Uterus (tissue), 2 donors: ENCODE measurements around the gene LYRM9.

Experiments used
- POLR2A ChIP-seq, 2 donors: fragments of 450-650 bp; IDR thresholded peaks; one replicate each; pipeline ENCODE4 v1.6.1; 2016; ENCODE audit warnings: antibody characterized with exemption in 2 of 2, mild to moderate bottlenecking in 1 of 2, moderate library complexity in 1 of 2
- TF ChIP-seq, protein P1 (sequence below), 4 experiments: fragments of 200-600 bp in 2 of 4; fragments of 450-650 bp in 2 of 4; sonication (generic) in 2 of 4; IDR thresholded peaks; one replicate each; pipeline ENCODE4 v1.5.1; 2016 to 2019; ENCODE audit warnings: antibody characterized with exemption in 4 of 4, mild to moderate bottlenecking in 2 of 4, moderate library complexity in 1 of 4

DNA sequence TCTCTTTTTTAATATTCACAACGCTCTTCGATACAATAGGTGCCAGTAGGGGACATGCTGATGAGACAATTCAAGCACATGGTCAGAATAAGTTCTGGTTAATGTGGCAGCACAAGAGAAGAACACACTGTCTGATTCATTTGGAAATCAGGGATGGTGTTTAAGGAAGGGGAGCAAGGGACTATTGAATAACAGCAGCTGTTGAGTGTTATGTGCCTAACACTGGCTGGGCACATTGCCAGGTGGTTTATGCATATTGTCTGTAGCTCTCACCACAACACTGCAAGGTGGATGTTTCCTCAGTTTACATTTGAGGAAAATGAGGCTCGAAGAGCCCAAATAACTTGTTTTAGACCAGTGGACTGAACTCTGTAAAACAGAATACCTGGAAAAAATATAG lies 44.2 kb downstream of the LYRM9 start:
- TF ChIP-seq, protein P1, sequence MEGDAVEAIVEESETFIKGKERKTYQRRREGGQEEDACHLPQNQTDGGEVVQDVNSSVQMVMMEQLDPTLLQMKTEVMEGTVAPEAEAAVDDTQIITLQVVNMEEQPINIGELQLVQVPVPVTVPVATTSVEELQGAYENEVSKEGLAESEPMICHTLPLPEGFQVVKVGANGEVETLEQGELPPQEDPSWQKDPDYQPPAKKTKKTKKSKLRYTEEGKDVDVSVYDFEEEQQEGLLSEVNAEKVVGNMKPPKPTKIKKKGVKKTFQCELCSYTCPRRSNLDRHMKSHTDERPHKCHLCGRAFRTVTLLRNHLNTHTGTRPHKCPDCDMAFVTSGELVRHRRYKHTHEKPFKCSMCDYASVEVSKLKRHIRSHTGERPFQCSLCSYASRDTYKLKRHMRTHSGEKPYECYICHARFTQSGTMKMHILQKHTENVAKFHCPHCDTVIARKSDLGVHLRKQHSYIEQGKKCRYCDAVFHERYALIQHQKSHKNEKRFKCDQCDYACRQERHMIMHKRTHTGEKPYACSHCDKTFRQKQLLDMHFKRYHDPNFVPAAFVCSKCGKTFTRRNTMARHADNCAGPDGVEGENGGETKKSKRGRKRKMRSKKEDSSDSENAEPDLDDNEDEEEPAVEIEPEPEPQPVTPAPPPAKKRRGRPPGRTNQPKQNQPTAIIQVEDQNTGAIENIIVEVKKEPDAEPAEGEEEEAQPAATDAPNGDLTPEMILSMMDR (IDR thresholded peaks at IDR 0.05): no peak
- TF ChIP-seq POLR2A (IDR thresholded peaks at IDR 0.05): no peak
